Pancreas (tissue), 10 donors: ENCODE results near the gene BEGAIN. TPM values are rescaled to one million over a fixed set of nuclear protein-coding genes. Genes with fewer than 3 reads are reported as not detected.

Source experiments
- ATAC-seq, 4 donors: fragments of 200-7000 bp; cut with Tn5 transposase; one replicate each; pipeline versions ENCODE4 v1.8.0 to v1.9.1; 2020; ENCODE audit warnings: mild to moderate bottlenecking in 4 of 4, moderate library complexity in 4 of 4
- DNase-seq, 6 donors: peaks; one replicate each; pipeline ENCODE4 v3.0.0-alpha.2; 2020
- FAIRE-seq: peaks from 2 replicates; lab custom pipeline; 2012; peaks lifted over from hg19 to GRCh38; lab: Jason Lieb, UNC
- H3K27ac ChIP-seq, 4 donors: fragments of 200-600 bp; sonication (generic); 1 replicate in 3 of 4; 2 replicates in 1 of 4; pipeline versions ENCODE4 v1.5.0 to v1.8.0; 2020
- H3K27me3 ChIP-seq, 4 donors: fragments of 200-600 bp; one replicate each; pipeline ENCODE4 v1.8.0; 2021
- H3K36me3 ChIP-seq, 3 donors: fragments of 200-600 bp; sonication (generic) in 1 of 3; one replicate each; pipeline versions ENCODE4 v1.5.0 to v1.8.0; 2020 to 2021
- H3K4me1 ChIP-seq, 3 donors: fragments of 200-600 bp; one replicate each; pipeline ENCODE4 v1.8.0; 2021
- H3K4me3 ChIP-seq, 4 donors: fragments of 200-600 bp; sonication (generic) in 2 of 4; one replicate each; pipeline versions ENCODE4 v1.5.0 to v1.8.0; 2020 to 2021
- H3K9me3 ChIP-seq, 4 donors: fragments of 200-600 bp; one replicate each; pipeline ENCODE4 v1.8.0; 2021
- WGBS, 2 donors: extraction: QIAGEN DNeasy Blood & Tissue Kit; methylation state at CpG; one replicate each; pipeline ENCODE4 v1.1.7; 2013; 5-methylcytosine and 5-hydroxymethylcytosine counted together
- intact Hi-C, 3 donors: fragments of 100-400 bp; cut with DNase I; formaldehyde crosslinking; loops; one replicate each; pipeline versions ENCODE4 v1.11.1 to v1.14.2; 2022
- polyA plus RNA-seq, 2 donors: library from polyadenylated mRNA; stranded (reverse); fragments of 200-250 nt; gene quantifications; one replicate each; pipeline ENCODE4 v1.2.3, GENCODE V29; 2013
- total RNA-seq, 6 donors: library from RNA; stranded (reverse); fragmentation: NEBNext Ultra II Directional in 4 of 6; extraction: Animal tissue kit (Norgen Biotek cat#: 25700) in 4 of 6; gene quantifications; one replicate each; pipeline versions ENCODE4 v1.2.1 to v1.2.4, GENCODE V29; 2021 to 2023
- TF ChIP-seq, protein P1 (sequence below), 4 donors: fragments of 200-600 bp; sonication (generic) in 3 of 4; IDR thresholded peaks; one replicate each; pipeline versions ENCODE4 v1.5.0 to v1.8.0; 2021; ENCODE audit warnings: antibody characterized with exemption in 4 of 4
- donor health status: healthy with polysubstance abuse.
- donor health status: DM: no; HTN: no; CAD: no; lungs with moderate emphysema.
- donor health status: DM: no; HTN: no; CAD: no.
- donor health status: control.
- donor health status: control.
- donor health status: Bipolar disorder and iron deficiency.
- donor health status: DM: yes; HTN: yes; CAD: no.
- donor health status: DM: no; HTN: no; CAD: no.
- donor health status: DM: no; HTN: no; CAD: no.
- donor health status: DM: yes; HTN: yes; CAD: no.

The BEGAIN gene
- total and polyA plus RNA-seq, 8 donors, result 9.1 to 32.2 (median 15.4) TPM

DNA sequence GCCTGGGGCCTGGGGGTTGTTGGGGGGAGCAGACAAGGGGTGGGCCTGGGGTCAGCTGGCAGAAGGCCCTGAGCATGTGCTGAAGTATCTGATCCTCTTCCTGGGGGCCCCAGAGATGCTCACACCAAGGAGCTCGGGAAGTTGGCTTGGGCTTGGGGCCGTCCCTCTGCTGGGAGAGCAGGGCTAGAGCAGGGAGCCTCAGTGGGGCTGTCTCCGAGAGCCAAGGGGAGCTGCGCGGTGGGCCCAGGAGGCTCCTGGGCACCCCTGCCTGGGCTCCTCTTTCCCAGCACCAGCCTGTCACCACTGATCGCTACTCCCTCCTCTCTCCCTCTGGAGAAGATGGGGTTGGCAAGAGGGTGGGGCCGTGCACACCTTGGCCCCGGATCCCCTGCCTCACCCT lies 28.3 kb downstream of the BEGAIN start:
- Histone ChIP-seq H3K4me1 (no peaks in the 10 kb centered on the region), H3K9me3 (no peaks in the 10 kb centered on the region), H3K27ac (no peak overlapping the region), H3K4me3 (no peak overlapping the region), H3K36me3 (no peaks in the 10 kb centered on the region), H3K27me3 (no peaks in the 10 kb centered on the region)
- DNase-seq (no peak), ATAC-seq (no peak), FAIRE-seq (no peak)
- TF ChIP-seq, protein P1, sequence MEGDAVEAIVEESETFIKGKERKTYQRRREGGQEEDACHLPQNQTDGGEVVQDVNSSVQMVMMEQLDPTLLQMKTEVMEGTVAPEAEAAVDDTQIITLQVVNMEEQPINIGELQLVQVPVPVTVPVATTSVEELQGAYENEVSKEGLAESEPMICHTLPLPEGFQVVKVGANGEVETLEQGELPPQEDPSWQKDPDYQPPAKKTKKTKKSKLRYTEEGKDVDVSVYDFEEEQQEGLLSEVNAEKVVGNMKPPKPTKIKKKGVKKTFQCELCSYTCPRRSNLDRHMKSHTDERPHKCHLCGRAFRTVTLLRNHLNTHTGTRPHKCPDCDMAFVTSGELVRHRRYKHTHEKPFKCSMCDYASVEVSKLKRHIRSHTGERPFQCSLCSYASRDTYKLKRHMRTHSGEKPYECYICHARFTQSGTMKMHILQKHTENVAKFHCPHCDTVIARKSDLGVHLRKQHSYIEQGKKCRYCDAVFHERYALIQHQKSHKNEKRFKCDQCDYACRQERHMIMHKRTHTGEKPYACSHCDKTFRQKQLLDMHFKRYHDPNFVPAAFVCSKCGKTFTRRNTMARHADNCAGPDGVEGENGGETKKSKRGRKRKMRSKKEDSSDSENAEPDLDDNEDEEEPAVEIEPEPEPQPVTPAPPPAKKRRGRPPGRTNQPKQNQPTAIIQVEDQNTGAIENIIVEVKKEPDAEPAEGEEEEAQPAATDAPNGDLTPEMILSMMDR (IDR thresholded peaks at IDR 0.05), result no peak
- intact Hi-C loops, result no loop called here
- WGBS, 2 donors, result 90 to 92% methylated on average over 7 to 8 of the region's 8 CpGs

- DNase-seq (no peak), FAIRE-seq (no peak), ATAC-seq (no peak)
- no peaks in the 10 kb centered on the region for H3K36me3 ChIP-seq
- WGBS, 2 donors, result 89 to 91% methylated on average over 11 of the region's 11 CpGs
- intact Hi-C loops, result no loop called here
- H3K27ac ChIP-seq, result no peak overlapping the region
- TF ChIP-seq, protein P1 (IDR thresholded peaks at IDR 0.05), result no peak
- H3K27me3 ChIP-seq, result no peaks in the 10 kb centered on the region
- H3K9me3 ChIP-seq, result no peaks in the 10 kb centered on the region
- H3K4me3 ChIP-seq, result no peak overlapping the region
- no peaks in the 10 kb centered on the region for H3K4me1 ChIP-seq
Measured at GRCh38 chr14:100558226-100558625, 29.0 kb downstream of the BEGAIN start.

DNA sequence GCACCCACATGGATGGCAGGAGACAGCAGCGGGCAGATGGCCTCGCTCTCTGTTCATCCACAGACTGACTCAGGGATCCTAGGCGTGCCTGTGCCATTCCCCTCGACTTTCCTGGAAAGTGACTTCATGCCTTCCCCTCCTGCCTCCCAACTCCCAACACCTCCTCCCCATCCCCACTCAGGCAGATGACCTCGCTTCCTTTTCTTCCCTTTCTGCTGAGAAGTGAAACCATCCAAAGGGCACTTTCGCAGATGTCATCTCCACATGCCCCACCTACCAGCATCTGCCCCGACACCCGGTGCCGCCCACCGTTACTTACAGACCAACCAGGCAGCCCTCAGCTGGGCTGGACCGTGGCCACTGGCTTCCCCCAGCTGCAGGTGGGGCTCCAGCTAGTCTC lies 29.6 kb downstream of the BEGAIN start:
- Histone ChIP-seq H3K4me3 (no peak overlapping the region), H3K9me3 (no peaks in the 10 kb centered on the region), H3K27me3 (no peaks in the 10 kb centered on the region), H3K36me3 (no peaks in the 10 kb centered on the region), H3K27ac (no peak overlapping the region), H3K4me1 (no peaks in the 10 kb centered on the region)
- ATAC-seq (peak in 2 of 4 donors; percentile 6 to 25), DNase-seq (no peak), FAIRE-seq (no peak)
- 77 to 83% methylated on average over 11 of the region's 11 CpGs for WGBS, 2 donors
- intact Hi-C loops, result no loop called here
- TF ChIP-seq, protein P1 (IDR thresholded peaks at IDR 0.05), result no peak

DNA sequence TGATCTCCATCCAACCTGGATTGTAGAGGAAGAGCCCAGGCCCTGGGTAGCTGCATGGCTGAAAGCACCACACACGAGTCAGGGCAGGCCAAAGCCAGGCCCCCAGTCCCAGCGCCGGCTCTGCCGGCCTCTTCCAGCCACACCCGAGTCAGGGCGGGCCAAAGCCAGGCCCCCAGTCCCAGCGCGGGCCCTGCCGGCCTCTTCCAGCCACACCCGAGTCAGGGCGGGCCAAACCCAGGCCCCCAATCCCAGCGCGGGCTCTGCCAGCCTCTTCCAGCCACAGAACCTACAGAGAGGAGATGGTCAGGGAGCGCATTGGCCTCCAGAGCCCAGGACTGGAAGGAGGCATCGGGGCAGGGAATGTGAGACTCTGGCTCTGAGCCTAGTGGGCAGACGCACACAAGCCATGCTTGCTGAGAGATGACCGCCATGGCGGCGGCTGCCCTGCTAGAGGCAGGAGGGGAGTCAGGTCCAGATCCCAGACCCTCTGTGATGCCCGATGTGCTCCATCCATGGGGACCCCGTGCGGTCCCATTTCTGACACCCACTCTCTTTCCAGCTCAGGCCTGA lies 30.2 kb downstream of the BEGAIN start:
- 83 to 84% methylated on average over 20 to 22 of the region's 22 CpGs for WGBS, 2 donors
- H3K4me3 ChIP-seq, result no peak overlapping the region
- intact Hi-C loops, result no loop called here
- no peaks in the 10 kb centered on the region for H3K36me3 ChIP-seq
- H3K4me1 ChIP-seq, result no peaks in the 10 kb centered on the region
- ATAC-seq (no peak), FAIRE-seq (no peak), DNase-seq (peak in 1 of 6 donors; percentile 26)
- TF ChIP-seq, protein P1 (IDR thresholded peaks at IDR 0.05), result no peak
- H3K27me3 ChIP-seq, result no peaks in the 10 kb centered on the region
- H3K9me3 ChIP-seq, result no peaks in the 10 kb centered on the region
- no peak overlapping the region for H3K27ac ChIP-seq

DNA sequence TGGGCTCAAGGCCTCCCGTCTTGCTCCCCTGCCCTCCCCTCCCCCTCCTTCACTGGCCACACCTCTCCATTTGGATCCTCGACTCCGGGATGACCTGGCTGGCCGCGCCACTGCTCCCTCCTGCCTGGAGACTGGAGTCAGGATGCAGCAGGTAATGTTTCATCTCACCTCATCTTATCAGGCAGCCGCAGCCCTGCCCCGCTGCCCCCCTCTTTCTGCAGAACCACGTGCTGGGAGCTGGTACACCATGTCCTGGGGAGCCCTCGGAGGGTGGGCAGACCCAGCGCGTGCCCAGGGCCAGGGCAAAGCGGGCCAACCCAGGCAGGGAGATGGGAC lies 31.1 kb downstream of the BEGAIN start:
- no peaks in the 10 kb centered on the region for H3K9me3 ChIP-seq
- DNase-seq (no peak), FAIRE-seq (no peak), ATAC-seq (no peak)
- no peak overlapping the region for H3K4me3 ChIP-seq
- no peak overlapping the region for H3K27ac ChIP-seq
- H3K36me3 ChIP-seq, result no peaks in the 10 kb centered on the region
- TF ChIP-seq, protein P1 (IDR thresholded peaks at IDR 0.05), result no peak
- no peaks in the 10 kb centered on the region for H3K4me1 ChIP-seq
- intact Hi-C loops, result no loop called here
- WGBS, 2 donors, result 73 to 78% methylated on average over 12 of the region's 12 CpGs
- H3K27me3 ChIP-seq, result no peaks in the 10 kb centered on the region
